GM06990 (cell line): ENCODE measurements around the gene SLC6A17.

Experiments
- DNase-seq: peaks from one replicate; pipeline ENCODE4 v3.0.0-alpha.2; 2011; ENCODE audit not compliant: insufficient read length; ENCODE audit errors: extremely low read depth
- H3K27me3 ChIP-seq: replicated peaks from 2 replicates; pipeline ENCODE4 v1.6.0; 2011; ENCODE audit warnings: low read length; ENCODE audit not compliant: control insufficient read depth, insufficient read depth
- H3K36me3 ChIP-seq: 2 replicates; pipeline ENCODE4 v1.5.1; 2011; ENCODE audit warnings: low read length; ENCODE audit not compliant: control insufficient read depth, insufficient read depth
- H3K4me3 ChIP-seq: replicated peaks from 2 replicates; pipeline ENCODE4 v1.5.1; 2011; ENCODE audit warnings: low read depth, mild to moderate bottlenecking, control low read depth, low read length
- CTCF ChIP-seq: IDR thresholded peaks from 2 replicates; pipeline ENCODE4 v1.5.1; 2011; ENCODE audit warnings: low read length, control low read depth, mild to moderate bottlenecking, inconsistent platforms; ENCODE audit not compliant: insufficient read depth, poor library complexity, severe bottlenecking

SLC6A17 gene

GRCh38 chr1:110135666-110136065 lies 14.6 kb upstream of the SLC6A17 start:
- no peak for TF ChIP-seq CTCF
- no peaks in the 10 kb centered on the region; the same call in none of the 2 replicates for H3K27me3 ChIP-seq
- no peaks in the 10 kb centered on the region for H3K36me3 ChIP-seq
- no peak overlapping the region for H3K4me3 ChIP-seq
- DNase-seq, result no peak

- no peak for TF ChIP-seq CTCF
- Histone ChIP-seq H3K27me3 (no peaks in the 10 kb centered on the region; the same call in none of the 2 replicates), H3K36me3 (no peaks in the 10 kb centered on the region), H3K4me3 (no peak overlapping the region)
- DNase-seq, result no peak
Observed at GRCh38 chr1:110136911-110137310, 13.4 kb upstream of the SLC6A17 start.

GRCh38 chr1:110138956-110139355 lies 11.3 kb upstream of the SLC6A17 start:
- no peak overlapping the region for H3K4me3 ChIP-seq
- DNase-seq, result no peak
- H3K27me3 ChIP-seq, result no peaks in the 10 kb centered on the region; the same call in 1 of the 2 replicates
- no peaks in the 10 kb centered on the region for H3K36me3 ChIP-seq
- TF ChIP-seq CTCF, result no peak

GRCh38 chr1:110144366-110144765 lies 5.9 kb upstream of the SLC6A17 start:
- TF ChIP-seq CTCF, result no peak
- no peaks in the 10 kb centered on the region for H3K36me3 ChIP-seq
- DNase-seq, result no peak
- H3K4me3 ChIP-seq, result no peak overlapping the region
- H3K27me3 ChIP-seq, result no peaks in the 10 kb centered on the region; the same call in 1 of the 2 replicates

- no peak overlapping the region for H3K4me3 ChIP-seq
- H3K27me3 ChIP-seq, result peaks cover 4% of the 10 kb centered on the region
- no peaks in the 10 kb centered on the region for H3K36me3 ChIP-seq
- DNase-seq, result no peak
- peak; percentile 56 for TF ChIP-seq CTCF
Observed at GRCh38 chr1:110148961-110149360, 1.3 kb upstream of the SLC6A17 start.

GRCh38 chr1:110151175-110151669 lies 928 bp downstream of the SLC6A17 start:
- TF ChIP-seq CTCF, result no peak
- no peaks in the 10 kb centered on the region for H3K36me3 ChIP-seq
- H3K4me3 ChIP-seq, result no peak overlapping the region
- H3K27me3 ChIP-seq, result peaks cover 4% of the 10 kb centered on the region
- no peak for DNase-seq
